Stimulated activated CD4-positive, alpha-beta T cell treated with anti-CD3 and anti-CD28 coated beads, Interleukin-4, amount 100 ng/mL, for 24 hours (primary cell): Measurements from ENCODE around the gene FAM222A.

Source experiments
- DNase-seq: peaks from one replicate; pipeline ENCODE4 v3.0.0-alpha.2; 2020

The FAM222A gene

DNA sequence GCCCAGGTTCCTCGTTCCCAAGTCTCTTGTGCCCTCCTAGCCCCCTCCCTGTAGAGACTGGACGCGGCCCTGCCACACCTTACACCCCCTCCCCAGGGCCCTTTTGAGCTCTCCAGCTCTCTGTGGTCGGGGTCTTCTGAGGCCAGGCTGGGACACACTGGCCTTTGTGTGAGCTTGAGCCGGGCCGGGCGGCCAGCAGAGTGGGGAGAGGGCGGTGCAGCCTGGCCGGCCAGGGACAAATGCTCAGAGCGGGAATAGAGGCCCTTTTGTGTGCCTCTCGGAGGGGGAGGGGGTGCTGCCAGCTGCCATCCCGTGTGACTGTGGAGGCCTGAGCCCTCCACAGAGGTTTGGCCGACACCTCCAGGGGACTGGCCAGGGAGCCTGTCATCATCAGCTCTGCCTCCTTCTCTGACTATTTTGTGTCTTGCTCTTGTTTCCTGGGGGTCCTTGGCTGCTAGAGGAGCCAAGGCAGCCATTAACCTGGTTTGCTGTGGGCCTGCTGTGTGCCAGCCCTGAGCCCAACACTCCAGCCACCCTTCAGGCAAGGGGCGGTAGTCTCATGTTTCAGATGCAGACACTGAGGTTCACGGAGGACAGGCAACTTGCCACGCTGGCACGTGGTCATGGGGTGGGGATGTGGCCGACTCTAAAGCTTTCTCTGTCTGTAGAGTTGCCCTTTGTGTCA, 13.6 kb downstream of the FAM222A start:
- no peak for DNase-seq

- DNase-seq: no peak
Measured at GRCh38 chr12:109727746-109728726, 14.4 kb downstream of the FAM222A start.

DNA sequence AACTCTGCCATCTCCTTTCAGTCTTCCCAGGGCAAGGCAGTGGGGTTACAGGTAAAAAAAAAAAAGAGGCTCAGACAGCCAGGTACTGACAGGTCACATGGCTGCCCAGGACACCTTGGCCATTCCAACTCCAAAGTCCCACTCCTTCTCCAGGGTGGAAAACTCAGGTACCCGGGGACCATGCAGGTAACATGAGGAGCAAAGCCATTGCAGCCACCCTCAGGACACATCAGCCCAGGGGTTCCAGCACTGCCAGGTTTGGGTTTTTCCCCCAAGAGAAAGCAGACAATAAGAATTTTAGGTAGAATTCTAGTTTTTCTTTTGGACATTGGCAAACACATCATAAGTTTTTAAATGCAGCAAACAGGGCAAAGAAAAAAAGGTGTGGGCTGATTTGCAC, 15.3 kb downstream of the FAM222A start:
- DNase-seq: no peak

DNA sequence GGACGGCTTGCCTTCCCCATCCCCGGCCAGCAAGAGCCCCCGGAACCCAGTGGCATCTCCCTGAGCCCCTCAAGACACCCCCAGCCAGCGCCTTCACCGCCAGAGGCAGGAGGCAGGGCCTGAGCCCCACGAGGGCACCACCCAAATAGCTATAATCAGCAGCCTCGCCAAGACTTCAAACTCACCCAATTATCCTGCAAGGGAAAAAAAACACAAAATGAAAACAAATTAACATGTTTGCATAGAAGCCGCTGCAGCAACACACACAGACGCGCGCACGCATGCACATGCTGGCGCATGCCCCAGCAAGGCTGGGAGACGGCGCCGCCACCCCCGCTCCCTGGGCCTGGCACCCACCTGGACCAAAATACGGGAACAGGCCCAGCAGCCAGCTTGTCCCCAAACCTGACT, 15.8 kb downstream of the FAM222A start:
- no peak for DNase-seq

DNA sequence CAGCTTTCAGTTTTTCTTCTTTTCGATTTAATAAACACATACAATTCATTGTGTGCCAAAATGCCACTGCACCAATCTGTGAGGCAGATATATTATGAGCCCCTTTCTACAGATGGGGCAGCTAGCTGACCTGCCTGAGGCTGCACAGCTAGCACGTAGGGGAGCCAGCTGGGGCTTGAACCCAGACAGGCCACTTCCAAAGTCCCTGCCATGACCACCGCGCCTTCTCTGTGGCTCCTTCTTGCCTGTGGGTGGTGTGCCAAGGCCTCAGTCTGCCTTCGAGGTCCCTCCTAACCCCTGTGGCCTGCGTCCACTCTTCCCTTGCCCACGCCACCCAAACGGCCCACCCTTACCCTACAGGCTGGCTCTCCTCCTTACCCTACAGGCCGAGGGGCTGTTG, 16.2 kb downstream of the FAM222A start:
- DNase-seq: no peak

DNA sequence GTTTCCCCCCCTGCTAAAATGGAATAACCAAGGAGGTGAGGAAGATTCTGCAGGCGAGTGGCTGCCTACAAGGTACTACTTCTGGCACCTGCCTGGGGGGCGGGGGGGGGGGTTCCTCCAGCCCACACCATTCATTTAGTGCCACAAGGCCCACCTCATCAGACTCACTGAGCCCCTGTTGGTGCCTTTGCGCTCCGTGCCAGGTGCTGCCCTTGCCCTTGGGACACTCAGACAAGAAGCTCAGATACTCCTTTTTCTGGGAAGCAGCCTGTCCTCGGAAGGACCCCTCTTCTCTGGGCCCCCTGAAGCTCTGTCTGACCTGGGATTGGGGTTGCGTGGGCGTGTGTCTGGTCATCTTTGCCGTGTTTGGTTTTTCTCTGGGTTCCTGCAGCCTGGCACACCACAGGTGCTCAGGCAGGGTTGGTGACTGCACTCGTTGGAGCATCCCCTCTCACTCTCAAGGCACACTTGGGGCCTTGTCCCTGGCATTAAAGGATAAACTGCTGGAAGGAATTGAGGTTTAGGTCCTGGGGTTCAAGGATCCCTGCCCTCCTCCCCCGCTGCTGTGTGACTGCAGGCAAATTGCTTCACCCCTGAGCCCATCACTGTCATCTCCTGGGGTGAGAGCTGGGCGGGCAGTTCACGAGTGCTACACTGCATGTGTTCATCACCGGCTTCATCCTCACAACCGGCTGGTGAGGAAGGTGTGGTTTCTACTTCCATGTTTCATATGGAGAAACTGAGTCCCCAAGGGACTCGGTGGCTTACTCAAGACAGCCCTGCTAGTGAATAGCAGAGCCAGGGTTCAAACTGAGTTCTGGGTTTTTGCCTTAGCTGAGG, 16.9 kb downstream of the FAM222A start:
- no peak for DNase-seq

GRCh38 chr12:109731231-109731731, 17.7 kb downstream of the FAM222A start:
- DNase-seq: no peak

GRCh38 chr12:109731806-109732205, 18.2 kb downstream of the FAM222A start:
- no peak for DNase-seq

DNA sequence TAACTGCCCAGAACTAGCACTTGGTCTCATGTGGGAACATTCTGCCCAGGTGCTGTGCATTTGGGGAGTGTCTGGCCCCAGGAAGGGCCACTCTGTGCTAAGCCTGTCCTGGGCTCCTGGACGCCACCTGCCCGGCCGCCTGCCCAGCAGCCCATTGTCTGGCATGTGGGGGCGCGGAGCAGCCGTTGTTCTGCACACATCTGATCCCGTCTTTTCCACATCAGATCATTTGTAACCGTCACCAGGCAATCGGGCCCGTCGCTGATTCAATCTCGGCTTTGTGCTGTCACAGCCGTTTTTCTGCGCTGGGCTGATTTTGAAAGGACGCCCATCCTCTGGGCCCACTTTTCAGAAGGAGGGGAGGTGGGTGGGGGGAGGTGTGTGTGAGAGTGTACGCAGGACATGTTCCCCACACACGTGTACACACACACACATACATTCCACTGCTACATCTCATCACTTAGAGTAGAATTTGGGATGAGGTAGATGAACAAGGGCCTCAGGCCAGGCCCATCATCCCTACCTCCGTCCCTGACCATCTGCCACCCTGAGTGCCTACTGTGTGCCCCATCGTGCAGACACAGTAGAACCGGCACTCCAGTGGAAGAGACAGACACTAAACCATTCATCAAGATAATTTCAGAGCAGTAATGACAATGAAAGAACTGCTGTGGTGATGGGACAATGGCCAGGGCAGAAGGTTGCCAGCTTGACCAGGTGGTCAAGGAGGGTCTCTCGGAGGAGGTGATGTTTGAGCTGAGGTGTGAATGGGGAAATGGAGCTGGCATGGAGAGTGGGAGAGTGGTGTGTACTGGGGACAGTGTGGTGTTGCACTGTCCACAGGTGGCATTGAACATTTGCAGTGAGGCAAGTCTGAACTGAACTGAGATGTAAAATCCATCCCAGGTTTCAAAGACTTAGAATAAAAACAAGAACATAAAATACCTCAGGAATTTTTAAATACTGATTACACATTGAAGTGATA, 19.0 kb downstream of the FAM222A start:
- DNase-seq: no peak

DNA sequence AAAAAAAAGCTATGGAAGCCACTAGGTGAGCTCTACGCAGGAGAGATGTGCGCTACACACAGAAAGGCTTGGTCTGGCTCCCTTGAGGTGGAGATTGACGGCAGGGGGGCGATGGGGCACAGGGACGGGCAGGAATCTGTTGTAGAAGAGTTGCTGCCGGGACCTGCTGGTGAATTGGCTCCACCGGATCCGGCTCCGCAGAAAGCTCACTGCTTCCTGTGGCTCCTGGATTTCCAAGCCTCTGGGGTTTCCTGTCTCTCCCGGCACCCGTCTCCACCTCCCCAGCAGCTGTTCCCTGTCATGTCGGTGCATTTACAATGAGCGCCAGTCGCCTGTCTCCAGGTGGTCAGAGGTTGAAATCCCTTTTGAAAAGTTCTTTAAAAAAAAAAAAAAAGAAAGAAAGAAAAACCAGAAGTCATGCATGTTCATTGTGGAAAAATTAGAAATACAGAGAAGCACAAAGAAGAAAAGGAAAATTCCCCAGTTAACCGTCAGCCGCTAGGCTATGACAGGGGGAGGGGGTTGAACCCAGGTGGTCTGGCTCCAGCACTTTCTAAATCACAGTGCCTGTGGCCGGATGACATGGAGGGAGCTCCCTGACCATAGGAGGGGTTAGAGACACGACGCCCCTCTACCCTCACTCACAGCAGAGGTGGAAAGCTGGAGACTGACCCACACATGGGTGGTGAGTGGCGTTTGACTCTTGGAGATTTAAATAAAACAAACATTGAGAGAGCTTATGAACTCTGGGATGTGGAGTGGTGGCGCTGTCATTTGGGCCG, 20.8 kb downstream of the FAM222A start:
- DNase-seq: no peak

DNA sequence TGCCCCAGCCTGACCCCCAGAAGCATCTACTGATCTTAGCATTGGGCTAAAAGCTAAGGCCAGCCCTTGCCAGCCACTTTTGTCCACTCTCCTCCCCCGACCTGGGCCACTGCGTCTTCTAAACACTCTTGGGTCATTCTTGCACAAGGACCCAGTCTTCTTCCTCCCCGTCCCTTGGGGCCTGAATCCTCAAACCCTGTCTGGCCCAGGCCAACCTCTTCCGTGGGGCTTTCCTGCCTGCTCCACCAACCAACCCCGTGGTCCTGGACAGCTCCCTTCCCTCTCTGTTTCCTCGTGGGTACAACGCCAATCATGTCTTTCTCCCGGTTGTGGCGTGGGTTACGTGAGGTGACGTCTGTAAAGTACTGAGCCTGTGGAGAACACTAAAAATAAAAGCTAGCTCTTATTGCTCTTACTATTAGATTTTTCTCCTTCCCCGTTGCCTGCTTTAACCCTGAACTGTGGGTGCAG, 21.5 kb downstream of the FAM222A start:
- no peak for DNase-seq

- no peak for DNase-seq
Measured at GRCh38 chr12:109735825-109736551, 22.4 kb downstream of the FAM222A start.

GRCh38 chr12:109736552-109737108, 23.0 kb downstream of the FAM222A start:
- no peak for DNase-seq

DNA sequence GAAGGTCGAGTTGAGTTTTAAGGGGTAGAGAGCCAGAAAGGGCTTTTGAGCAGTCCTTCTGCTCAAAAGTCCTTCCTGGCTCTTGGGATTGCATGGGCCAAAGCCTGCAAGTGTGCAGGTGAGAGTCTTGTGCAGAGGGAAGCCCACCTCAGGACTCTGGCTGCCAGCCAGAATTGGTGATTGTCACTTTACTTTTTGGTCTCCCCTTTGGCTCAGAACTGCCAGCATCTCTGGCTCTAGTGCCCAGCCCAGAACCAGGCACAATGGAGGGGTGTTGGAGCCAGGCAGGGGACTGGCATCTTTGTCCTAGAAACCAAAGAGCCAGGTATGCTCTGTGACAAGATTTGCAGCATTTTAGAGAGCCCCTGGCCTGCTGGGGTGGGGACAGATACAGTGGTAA, 23.5 kb downstream of the FAM222A start:
- DNase-seq: no peak

DNA sequence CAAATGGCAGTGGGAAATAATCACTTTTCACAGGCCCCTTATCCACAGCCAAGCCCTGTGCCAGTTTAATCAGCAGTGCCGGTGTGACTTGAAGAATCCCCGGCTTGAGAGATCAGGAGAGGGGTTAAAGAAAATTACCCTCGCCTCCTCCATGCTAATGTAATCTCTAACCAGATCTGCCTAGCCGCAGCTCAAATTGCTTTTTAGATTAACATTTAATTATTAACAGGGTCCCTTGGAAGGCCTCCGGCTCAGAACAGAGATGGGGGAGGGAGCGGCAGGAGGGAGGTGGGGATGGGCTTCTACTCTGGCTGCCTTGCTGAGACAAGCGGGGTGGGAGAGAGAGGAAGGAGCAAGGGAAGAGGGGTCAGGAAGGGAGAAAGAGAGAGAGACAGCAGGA, 24.0 kb downstream of the FAM222A start:
- no peak for DNase-seq

DNA sequence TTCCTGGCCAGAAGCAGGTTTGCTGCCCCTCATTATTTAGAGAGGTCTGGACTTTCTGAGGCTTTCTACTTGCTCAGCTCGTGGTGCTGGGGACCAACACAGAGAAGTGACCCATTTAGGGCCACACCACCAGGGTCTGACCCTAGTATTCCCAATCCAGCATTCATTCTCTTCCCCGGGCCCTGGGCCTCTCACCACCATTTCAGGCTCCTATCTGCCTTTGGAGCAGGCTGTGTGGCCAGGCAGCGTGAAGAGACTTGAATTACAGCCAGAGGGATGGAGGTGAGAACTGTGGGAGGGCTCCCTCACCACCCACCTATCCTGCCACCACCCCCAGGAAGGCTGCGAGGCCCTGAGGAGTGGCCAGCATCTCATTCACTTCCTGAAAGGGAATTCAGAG, 24.6 kb downstream of the FAM222A start:
- DNase-seq: no peak

GRCh38 chr12:109738878-109739665, 25.4 kb downstream of the FAM222A start:
- no peak for DNase-seq

DNA sequence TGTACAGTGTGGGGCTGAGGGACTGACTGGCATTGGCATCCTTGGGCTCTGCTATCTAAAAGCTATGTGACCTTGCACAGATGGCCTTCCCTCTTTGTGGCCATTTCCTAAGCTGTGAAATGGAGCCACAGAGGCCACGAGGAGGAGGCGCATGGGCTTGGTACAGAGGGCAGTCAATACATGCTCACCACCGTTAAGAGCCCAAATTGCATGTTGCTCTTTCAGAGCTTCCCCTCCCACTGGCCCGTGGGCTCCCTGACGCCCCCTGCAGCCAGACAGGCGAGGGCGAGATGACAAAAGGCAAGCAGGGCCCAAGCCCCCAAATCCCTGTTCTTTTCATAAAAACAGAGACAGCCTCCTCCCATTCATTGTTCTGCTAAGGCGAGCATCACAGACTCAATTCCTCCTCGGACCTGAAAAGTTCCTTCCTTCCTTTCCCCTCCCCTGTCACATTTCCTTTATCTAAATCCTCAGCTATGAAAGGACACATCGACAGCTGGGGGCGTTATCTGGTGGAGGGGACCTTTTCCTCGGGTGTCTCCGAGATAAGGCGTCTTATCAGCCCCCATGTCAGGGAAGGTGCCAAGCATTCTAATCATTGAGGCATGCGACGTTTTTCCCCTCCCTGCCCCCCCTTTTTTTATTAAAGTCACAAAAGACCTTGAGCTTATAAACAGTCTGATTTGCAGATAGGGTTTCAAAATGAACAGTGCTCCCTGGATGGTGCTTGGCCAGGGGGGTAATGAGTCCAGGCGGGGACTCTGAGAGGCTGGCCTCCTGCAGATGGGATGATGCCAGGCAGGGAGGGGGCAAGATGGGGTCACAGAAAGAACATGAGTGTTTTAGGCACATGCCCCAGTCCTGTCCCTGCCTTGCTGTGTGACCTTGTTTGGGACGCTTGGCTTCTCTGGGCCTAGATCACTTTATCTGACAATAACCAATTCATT, 26.4 kb downstream of the FAM222A start:
- DNase-seq: no peak
